ENCODE results near the gene KBTBD4.
"Not testable (repeated sequence)": the region's sequence is repeated elsewhere in the genome, so short reads cannot be mapped to it uniquely, and the experiment has no call there.

KBTBD4 gene

DNA sequence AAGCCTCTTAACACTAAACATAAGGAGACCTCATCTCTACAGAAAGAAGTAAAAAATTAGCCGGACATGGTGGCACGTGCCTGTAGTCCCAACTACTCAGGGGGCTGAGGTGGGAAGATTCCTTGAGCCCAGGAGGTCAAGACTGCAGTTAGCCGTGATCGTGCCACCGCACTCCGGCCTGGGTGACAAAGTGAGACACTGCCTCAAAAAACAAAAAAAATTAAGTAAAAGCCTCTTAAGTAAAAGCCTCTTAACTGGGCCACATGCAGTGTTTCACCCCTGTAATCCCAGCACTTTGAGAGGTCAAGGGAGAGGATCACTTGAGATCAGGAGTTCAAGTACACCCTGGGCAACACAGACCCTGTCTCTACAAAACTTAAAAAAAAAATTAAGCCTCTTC lies 51.6 kb downstream of the KBTBD4 start:
- TF ChIP-seq, protein P1, sequence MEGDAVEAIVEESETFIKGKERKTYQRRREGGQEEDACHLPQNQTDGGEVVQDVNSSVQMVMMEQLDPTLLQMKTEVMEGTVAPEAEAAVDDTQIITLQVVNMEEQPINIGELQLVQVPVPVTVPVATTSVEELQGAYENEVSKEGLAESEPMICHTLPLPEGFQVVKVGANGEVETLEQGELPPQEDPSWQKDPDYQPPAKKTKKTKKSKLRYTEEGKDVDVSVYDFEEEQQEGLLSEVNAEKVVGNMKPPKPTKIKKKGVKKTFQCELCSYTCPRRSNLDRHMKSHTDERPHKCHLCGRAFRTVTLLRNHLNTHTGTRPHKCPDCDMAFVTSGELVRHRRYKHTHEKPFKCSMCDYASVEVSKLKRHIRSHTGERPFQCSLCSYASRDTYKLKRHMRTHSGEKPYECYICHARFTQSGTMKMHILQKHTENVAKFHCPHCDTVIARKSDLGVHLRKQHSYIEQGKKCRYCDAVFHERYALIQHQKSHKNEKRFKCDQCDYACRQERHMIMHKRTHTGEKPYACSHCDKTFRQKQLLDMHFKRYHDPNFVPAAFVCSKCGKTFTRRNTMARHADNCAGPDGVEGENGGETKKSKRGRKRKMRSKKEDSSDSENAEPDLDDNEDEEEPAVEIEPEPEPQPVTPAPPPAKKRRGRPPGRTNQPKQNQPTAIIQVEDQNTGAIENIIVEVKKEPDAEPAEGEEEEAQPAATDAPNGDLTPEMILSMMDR (IDR thresholded peaks at IDR 0.05; ENCODE audit: unreplicated experiment in 3 of 3) = no peak
- H3K36me3 Mint-ChIP-seq (ENCODE audit: low read depth) = peaks cover 9% of the 10 kb centered on the region
- peaks cover 44% of the 10 kb centered on the region for H3K4me1 Mint-ChIP-seq
- no peak overlapping the region for H3K4me3 Mint-ChIP-seq
- no peak overlapping the region for H3K27ac Mint-ChIP-seq
- H3K27me3 Mint-ChIP-seq (ENCODE audit: low read depth) = no peaks in the 10 kb centered on the region
- H3K9me3 Mint-ChIP-seq = no peaks in the 10 kb centered on the region

DNA sequence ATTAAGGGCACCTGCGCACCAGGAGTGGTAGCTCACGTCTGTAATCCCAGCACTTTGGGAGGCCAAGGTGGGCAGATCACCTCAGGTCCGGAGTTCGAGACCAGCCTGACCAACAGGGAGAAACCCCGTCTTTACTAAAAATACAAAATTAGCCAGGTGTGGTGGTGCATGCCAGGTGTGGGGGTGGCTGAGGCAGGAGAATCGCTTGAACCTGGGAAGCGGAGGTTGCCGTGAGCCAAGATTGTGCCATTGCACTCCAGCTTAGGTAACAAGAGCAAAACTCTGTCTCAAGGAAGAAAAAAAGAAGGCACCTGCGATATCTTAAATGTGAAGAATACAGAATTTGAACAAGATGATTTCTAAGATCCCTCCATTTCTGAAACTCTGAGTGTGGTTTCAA lies 52.7 kb downstream of the KBTBD4 start:
- H3K27ac Mint-ChIP-seq = peak overlapping the region in 2 of 3 experiments; percentile 68 to 92
- not testable (repeated sequence) for H3K4me3 Mint-ChIP-seq; H3K27me3 Mint-ChIP-seq (ENCODE audit: low read depth); H3K9me3 Mint-ChIP-seq; H3K36me3 Mint-ChIP-seq (ENCODE audit: low read depth)
- H3K4me1 Mint-ChIP-seq = peaks cover 38% of the 10 kb centered on the region

DNA sequence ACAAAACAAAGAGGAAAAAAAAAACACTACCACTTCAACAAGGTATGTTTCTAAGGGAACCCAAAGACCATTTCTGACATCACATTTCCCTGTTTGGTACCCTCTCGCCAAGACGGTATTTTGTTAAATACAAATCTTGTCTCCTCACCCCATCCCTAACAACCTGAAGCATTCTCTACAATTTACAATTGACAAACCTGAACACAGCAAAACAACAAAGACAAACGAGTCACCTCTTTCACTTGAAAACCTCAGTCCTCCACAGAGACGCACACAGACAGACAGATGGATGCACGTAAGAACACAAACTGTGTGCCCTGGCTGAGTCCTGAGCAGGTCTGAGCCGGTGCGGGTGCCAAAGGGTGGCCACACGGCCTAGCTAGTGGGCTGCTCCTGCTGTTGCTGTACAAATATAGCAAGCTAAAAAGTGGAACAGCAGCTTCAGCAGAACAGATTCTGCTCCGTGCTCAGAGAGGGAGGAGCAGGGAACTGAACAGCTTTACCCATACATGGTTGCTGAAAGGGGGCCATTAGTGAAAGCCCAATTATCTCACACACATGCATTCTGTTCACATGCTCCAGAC lies 54.4 kb downstream of the KBTBD4 start:
- Mint-ChIP-seq H3K27ac (peak overlapping the region; percentile 79 to 92 (median 83)), H3K4me1 (peaks cover 39% of the 10 kb centered on the region), H3K36me3 (ENCODE audit: low read depth) (peaks cover 5% of the 10 kb centered on the region), H3K27me3 (ENCODE audit: low read depth) (no peaks in the 10 kb centered on the region), H3K4me3 (peak overlapping the region in 2 of 3 experiments; percentile 36 to 78), H3K9me3 (no peaks in the 10 kb centered on the region)
- TF ChIP-seq, protein P1 (IDR thresholded peaks at IDR 0.05; ENCODE audit: unreplicated experiment in 3 of 3) = no peak

DNA sequence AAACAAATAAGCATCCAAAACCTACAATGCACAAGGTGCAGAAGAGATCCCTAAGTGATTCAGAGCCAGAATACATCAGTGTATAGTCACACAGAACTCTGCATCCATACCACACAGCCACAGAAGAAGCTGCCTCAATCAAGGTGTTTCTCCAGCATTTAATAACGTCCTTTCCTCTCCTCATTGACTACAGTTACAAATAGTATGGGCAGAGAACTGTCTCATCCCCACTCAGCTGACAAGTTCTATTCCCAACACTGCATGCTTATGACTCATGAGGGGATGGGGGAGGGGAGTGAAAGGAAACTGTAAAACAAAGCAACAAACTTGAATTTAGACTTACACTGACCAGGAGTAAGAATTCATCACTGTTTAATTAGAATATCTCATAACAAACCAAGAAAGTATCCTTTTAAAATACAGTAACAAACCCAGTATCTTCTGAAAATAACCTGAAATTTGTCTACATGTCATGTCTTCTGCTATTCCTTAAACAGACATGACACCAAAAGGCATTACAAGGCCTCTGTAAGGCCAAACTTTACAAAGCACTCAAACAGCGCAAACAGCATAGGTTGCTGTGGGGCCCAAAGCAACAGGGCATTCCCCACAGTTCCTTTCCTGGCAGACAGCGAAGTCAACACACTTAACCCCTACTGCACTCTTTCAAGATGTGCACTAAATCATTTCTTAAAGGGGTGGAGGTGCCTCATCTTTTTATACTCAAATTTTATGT lies 55.1 kb downstream of the KBTBD4 start:
- Mint-ChIP-seq H3K4me3 (peak overlapping the region in 2 of 3 experiments; percentile 22 to 50), H3K4me1 (peaks cover 42% of the 10 kb centered on the region), H3K9me3 (no peaks in the 10 kb centered on the region), H3K36me3 (ENCODE audit: low read depth) (peaks cover 5% of the 10 kb centered on the region), H3K27ac (peak overlapping the region; percentile 71 to 92 (median 83)), H3K27me3 (ENCODE audit: low read depth) (no peaks in the 10 kb centered on the region)
- TF ChIP-seq, protein P1 (IDR thresholded peaks at IDR 0.05; ENCODE audit: unreplicated experiment in 3 of 3) = no peak
